KG1 (cell line): Measurements from ENCODE around the gene WIPF2.

Experiments
- DNase-seq: peaks from one replicate; lab custom pipeline; 2025; lab: John Stamatoyannopoulos, UW

Gene WIPF2

DNA sequence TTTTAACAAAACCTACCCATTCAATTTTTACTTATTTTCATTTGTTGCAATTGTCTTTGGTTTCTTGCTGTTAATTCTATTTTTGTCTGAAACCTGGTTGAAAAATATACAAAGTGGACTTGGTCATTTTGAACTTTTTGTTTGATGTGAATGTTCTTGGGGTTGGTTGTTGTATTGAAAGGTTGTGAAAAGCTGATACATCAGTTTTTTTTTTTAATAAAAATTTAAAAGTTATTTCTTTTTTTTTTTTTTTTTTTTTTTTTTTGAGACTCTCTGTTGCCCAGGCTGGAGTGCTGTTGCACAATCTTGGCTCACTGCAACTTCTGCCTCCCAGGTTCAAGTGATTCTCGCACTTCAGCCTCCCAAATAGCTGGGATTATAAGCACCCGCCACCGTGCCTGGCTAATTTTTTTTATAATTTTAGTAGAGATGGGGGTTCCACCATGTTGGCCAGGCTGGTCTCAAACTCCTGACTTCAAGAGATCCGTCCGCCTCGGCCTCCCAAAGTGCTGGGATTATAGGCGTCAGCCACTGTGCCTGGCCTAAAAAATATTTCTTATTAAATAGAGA lies 28.9 kb downstream of the WIPF2 start:
- DNase-seq, result no peak

DNA sequence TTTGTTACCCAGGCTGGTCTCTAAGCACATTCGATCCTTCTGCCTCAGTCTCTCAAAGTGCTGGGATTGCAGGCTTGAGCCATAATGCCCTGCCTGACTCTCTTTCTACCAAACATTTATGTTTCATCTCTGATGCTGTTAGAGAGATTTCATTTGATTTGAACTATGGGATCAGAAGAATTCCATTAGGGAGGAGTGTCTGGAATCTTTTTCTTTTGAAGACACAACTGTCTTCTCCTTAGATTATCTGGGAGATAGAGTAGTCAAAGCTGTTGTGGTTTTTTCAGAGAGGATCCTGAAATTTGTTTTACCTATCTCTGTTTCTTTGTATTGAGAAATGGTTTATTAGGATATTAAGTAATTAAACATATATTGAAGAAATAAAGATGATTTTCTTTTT lies 29.4 kb downstream of the WIPF2 start:
- DNase-seq, result no peak

DNA sequence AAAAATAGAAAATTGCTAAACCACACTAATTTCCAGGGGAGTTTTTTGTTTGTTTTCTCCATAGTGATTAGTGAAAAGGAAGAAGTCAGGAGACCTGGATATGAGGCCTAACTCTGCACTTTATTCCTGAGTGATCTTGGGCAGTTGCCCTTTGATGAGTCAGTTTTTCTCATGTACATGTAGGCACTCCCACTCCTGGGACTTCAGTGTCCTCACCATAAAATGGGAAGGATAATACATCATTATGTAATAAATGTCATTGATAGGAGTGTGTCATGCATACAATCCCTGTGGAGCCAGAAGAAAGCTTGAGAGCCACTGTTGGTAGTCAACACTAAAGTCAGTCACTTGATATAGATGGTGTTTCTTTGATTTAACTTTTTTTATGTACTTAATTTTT lies 32.5 kb downstream of the WIPF2 start:
- no peak for DNase-seq

DNA sequence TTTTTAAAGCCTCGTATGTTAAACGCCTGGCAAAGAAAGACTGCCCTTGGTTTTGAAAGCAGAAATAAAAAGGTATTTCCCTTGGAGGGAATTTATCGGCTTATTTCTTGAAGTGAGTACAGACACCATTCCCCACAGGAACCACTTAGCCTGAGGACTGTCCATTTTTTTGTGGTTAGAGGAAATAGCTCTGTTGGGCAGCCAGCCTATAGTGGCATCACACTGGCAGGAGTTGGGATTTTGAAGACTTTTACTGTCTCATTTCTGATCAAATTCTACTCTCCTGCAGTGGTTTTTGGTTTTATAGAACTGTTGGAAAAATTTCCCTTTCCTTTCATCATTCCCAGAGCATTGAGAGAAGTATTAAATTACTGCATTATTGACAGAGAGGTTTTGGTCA lies 34.5 kb downstream of the WIPF2 start:
- no peak for DNase-seq

DNA sequence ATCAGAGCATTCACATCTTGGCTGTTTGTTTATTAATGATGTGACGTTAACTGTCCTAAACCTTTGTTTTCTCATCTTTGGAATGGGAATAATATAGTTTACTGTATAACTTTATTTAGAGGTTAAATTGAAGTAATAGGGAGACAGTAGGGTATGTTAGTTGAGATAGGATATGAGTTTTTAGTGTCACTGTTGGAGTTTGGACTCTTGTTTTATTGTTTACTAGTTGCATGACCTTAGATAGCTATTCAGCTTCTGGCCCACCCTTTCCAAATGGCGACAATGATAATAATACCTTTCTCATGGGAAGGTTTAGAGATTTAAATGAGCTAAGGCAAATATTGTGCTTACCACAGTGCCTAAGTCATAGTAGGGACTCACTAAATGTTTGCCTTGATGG lies 40.4 kb downstream of the WIPF2 start:
- DNase-seq, result no peak

DNA sequence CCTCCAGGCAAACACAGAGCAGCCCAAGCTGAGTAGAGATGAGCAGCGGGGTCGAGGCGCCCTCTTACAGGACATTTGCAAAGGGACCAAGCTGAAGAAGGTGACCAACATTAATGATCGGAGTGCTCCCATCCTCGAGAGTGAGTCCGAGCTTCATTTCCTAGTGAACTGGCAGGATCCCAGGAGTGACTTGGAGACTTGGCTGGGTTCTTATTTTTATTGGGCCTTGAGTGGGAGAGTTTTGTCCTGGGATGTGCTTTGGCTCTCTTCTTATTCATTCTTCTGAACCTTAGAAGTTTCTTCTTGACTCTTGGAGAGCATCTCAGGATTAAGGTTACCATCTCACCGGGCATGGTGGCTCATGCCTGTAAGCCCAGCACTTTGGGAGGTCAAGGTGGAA lies 41.4 kb downstream of the WIPF2 start:
- DNase-seq, result no peak

DNA sequence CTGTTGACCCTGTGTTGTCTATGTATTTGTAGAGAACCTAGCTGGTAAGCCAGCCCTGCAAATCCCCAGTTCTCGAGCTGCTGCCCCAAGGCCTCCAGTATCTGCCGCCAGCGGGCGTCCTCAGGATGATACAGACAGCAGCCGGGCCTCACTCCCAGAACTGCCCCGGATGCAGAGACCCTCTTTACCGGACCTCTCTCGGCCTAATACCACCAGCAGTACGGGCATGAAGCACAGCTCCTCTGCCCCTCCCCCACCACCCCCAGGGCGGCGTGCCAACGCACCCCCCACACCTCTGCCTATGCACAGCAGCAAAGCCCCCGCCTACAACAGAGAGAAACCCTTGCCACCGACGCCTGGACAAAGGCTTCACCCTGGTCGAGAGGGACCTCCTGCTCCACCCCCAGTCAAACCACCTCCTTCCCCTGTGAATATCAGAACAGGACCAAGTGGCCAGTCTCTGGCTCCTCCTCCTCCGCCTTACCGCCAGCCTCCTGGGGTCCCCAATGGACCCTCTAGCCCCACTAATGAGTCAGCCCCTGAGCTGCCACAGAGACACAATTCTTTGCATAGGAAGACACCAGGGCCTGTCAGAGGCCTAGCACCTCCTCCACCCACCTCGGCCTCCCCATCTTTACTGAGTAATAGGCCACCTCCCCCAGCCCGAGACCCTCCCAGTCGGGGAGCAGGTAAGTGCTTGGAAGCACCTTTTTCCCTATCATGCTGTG lies 45.5 kb downstream of the WIPF2 start:
- no peak for DNase-seq

DNA sequence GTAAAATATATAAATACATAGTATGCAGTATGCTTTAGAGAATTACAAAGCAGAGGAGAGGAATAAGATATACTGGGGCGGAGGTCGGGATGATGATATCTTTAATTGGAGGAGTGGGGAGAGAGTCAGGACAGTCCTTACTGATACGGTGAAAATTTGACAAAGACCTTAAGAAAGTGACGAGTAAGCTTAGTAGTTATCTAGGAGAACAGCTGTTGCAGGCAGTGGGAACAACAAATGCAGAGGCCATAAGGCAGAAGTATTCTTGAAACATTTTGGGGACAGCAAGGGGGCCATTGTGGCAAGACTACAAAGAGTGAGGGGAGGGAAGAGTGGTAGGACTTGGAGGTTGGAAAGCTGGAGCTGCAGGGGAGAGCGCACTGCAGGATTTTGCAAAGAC lies 46.2 kb downstream of the WIPF2 start:
- DNase-seq, result no peak

DNA sequence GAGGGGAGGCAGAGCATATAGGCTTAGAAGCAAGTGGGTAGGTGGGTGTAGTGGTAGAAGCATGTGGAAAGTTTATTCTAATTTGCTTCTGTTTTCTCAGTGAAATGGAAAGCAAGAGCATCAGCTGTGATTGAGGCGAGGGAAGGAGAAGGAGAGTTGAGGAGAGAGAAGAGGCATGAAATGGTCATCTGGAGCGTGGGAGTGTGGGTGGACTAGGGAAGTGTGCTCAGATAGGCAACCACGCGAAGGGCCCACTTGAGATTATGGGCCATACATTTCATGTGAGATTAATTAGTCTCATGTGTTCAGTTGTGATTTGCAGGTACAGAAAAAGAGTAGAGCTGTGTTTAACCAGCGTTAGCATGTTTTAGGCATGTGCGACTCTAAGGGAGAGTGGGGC lies 47.8 kb downstream of the WIPF2 start:
- DNase-seq, result no peak

DNA sequence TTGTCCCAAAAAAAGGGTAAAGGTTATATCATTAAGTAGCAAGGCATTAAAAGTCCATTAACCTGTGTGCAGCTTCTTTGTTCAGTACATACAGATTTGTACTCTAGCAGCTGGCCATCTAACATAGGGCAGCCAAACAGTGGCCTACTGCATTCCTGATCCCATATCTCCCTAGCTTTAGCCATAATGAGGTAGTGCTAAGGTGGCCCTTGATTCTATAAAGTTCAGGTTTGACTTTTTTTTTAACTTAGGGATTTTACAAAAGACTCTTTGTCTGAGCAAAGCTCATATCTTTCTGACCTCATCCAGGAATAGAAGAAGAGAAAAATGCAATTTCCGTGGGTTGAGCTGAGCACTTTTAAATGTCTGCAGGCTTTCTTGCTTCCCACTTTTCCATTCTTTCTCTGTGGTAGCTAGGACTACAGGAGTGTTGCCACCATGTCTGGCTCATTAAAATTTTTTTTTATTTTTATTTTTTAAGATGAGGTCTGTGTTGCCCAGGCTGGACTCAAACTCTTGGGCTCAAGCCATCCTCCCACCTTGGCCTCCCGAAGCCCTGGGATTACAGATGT lies 49.1 kb downstream of the WIPF2 start:
- no peak for DNase-seq

DNA sequence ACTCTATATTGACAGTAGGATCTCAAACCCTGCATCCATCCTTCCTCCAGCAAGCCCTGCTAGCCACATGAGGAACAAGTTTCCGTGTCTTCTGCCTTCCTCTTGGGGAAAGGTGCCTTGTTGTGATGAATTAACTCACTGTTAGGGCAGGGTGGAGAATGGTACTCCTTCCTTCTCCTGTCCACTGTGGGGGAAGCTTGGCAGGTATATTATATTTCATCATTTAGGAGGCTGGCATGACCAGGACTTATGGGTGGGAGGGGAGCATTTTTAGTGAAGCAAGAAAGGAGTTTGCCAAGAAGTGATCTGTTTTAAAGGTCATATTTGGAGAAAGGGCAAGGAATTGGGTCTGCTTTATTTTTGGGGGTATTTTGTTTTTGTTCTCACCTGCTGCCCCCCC lies 59.3 kb downstream of the WIPF2 start:
- no peak for DNase-seq

DNA sequence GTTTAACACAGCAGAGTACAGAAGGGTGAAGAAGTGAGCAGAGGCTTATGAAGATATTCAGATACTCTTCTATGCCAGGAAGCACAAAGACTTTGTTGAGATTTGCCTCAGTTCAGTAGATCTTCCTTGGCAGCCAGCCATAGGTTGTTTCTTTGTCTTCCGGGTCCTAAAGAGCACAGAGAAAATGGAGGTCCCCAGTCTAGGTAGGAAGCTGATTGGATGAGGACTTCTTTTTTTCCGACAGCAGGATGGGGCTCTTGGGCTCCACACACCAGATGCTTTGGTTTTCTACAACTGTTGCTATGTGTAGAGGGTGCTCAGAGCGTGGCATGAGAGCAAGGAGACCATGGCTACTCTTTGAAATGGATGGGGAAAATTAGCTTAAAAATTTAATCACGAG lies 60.3 kb downstream of the WIPF2 start:
- DNase-seq, result no peak

DNA sequence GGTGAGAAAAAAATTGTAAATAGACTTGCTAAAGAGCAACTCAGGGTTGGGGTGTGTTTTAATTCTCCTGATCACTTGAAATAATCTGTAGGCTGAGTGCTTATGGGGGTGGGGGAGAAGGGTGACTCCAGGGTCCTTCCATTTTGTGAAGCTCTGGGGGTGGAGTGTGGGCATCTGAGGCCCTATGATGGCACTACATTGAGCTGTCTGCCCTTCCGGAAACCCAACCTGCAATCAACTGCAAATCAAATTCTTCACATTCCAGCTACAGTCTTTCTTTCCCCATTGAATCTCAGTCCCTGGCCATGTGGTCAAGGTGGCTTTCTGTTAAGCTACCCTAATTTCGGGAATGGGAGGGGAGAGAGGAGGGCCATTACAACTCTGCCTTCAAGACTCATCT lies 62.6 kb downstream of the WIPF2 start:
- no peak for DNase-seq

DNA sequence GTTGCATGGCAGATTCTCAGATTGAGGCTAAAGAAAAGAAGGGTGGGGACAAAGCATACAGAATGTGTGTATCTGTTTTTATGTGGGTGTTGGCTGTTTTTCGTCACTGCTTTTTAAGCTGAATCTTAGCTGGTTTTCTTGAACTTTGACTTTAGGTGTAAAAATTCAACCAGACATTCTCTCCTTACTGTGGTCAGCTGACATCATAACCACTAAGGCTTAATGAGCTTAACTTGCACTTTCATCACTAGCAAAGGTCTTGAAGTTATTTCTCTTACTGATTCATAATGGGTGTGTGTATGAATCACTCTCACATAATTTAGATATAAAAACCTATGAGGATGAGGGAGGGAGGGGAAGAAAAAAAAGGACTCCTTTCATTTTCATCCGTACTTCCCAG lies 64.6 kb downstream of the WIPF2 start:
- no peak for DNase-seq

DNA sequence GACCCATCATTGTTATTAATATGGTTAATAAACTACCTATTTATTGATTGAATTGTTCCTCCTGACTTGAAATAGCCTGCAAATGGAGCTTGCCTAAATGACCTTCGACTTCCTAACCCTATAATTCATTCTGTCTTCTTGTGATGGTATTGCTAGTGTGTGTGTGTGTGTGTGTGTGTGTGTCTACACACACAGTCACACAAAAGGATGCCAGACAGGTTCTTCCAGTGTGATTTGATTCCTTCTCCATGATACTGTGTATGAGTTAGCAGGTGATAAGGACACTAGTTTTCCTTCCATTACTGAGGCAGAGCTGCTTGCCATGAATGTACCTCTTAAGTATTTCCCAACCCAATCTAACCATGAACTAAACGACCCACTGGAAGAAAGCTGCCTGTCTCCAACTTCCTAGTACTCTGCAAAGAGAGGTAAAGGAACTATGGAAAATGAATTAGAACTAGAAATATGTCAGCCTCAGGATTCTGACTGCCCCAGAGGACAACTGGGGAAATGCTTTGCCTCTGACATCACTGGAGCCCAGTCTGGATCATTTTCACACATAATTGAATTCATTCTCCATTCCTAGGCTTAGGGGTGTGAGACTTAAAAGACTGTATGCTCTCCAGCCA lies 65.1 kb downstream of the WIPF2 start:
- DNase-seq, result no peak

DNA sequence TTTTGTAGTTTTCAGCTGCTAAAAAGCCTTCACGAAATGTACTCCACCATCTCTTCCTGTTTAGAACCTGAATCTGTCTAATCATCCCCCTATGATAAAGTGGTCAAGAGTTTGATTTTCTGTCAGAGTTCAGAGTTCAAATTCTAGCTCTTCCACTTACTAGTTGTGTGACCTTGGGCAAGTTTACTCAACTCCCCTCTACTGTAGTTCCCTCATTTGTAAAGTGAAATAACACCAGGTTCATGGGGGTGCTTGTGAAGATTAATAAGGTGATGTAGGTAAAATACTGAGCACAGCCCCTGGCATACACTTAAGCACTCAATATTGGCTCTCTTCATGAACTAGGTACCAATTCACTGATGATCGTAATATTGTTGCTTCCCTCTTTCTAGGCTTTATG lies 67.4 kb downstream of the WIPF2 start:
- DNase-seq, result no peak

DNA sequence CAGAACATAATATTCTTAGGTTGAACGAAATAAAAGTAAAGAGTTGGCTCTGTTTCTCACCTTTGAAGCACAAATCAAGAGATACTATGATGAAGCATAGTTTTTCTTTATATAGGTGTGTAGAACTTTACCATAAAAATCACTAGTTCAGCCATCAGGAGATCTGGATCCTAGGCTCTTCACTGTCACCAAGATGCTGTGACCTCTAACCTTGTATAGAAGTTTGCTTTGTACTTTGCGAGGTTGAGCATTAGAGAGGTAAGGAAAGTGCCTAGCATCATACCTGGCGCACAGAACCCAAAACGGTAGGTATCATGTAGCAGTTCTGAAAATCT lies 68.0 kb downstream of the WIPF2 start:
- DNase-seq, result no peak

DNA sequence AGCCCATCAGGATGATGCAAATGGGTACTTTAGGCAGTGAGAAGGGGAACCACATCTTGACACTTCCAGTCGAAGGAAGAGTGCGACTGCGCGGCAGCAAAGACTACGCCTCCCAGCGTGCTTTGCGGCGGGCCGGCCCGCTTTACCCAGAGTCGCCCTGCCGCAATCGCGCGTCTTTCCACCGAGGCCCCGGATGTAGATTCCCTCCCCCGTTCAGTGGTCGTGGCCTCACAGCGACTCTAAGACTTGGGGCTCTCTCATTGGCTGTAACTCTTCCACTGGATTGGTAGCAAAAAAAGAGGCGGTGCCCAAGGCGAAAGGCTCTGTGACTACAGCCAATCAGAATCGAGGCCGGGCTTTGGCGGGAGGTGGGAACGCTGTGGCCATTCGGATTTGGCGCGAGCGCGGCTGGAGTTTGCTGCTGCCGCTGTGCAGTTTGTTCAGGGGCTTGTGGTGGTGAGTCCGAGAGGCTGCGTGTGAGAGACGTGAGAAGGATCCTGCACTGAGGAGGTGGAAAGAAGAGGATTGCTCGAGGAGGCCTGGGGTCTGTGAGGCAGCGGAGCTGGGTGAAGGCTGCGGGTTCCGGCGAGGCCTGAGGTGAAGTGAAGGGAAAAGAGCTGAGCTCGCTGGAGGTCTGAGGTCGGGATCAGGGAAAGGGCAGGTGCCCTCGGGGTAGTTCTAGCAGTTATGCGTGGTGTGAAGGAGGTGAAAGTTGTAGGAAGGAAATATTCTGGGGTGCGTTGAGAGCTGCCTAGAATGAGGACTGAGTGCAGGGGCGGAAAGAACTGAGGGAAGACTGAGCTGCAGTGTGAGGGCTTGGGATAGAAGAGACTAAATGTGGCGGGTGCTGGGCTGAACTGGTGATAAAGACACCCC lies 68.6 kb downstream of the WIPF2 start, which contains the start of gene CDC6:
CDC6 (plus strand) TSS at position 386 of the 876 bp plus-strand sequence. CDS start 1,542 bp downstream, outside the sequence.
- peak; percentile 98 for DNase-seq

DNA sequence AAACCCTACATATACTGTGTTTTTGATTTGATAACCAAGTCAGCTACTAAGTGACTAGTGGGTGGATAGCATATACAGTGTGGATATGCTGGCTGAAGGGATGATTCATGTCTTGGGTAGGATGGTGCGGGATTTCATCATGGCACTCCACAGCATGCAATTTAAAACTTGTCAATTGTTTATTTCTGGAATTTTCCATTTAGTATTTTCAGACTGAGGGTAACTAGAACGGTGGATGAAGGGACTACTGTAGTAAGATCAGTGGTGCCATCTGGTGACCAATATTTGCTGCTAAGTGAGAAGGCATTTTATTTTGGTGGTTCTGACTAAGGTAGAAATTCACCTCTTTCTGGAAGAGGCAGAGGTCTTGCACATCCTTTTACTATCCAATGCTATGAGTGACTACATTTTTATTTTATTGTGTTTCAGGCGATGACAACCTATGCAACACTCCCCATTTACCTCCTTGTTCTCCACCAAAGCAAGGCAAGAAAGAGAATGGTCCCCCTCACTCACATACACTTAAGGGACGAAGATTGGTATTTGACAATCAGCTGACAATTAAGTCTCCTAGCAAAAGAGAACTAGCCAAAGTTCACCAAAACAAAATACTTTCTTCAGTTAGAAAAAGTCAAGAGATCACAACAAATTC lies 71.7 kb downstream of the WIPF2 start:
- DNase-seq, result no peak

DNA sequence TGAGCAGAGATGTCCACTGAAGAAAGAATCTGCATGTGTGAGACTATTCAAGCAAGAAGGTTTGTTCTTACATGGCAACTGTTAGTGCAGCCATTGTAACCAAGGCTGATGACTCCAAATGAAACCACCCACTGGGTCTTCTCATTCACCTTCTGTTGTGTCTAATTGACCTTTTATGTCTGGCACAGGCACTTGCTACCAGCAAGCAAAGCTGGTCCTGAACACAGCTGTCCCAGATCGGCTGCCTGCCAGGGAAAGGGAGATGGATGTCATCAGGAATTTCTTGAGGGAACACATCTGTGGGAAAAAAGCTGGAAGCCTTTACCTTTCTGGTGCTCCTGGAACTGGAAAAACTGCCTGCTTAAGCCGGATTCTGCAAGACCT lies 72.2 kb downstream of the WIPF2 start:
- no peak for DNase-seq

DNA sequence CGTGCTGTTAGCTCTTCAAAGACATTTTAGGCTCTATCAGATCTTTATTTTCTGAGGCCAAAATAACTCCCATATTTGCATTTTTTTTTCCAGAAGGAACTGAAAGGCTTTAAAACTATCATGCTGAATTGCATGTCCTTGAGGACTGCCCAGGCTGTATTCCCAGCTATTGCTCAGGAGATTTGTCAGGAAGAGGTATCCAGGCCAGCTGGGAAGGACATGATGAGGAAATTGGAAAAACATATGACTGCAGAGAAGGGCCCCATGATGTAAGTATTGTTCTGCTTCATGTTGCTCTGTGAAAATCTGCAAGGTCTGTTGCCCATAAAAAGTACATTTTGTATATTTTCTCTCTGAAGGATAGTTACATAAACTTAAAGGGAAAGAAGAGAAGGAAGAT lies 74.3 kb downstream of the WIPF2 start:
- no peak for DNase-seq
